Measurements from ENCODE around the gene IL25.

IL25 gene

GRCh38 chr14:23357261-23357660 is 15.3 kb upstream of the IL25 start:
- H2AFZ ChIP-seq (ENCODE audit: low read length), result no peak overlapping the region
- no peaks in the 10 kb centered on the region for H3K79me2 ChIP-seq (ENCODE audit: low read length)
- no peaks in the 10 kb centered on the region for H3K4me1 ChIP-seq (ENCODE audit: low read length)
- H3K9me3 ChIP-seq (replicated peaks; ENCODE audit: insufficient read depth, low read length), result no peaks in the 10 kb centered on the region
- H3K9ac ChIP-seq (ENCODE audit: low read length), result no peak overlapping the region
- no peak overlapping the region for H3K4me2 ChIP-seq (ENCODE audit: low read depth, low read length)
- no peak overlapping the region for H3K27ac ChIP-seq (ENCODE audit: low read length)
- no peaks in the 10 kb centered on the region for H3K36me3 ChIP-seq (replicated peaks; ENCODE audit: insufficient read depth, low read length)
- H4K20me1 ChIP-seq (ENCODE audit: insufficient read depth, low read length), result no peaks in the 10 kb centered on the region
- no peaks in the 10 kb centered on the region for H3K9me2 ChIP-seq (replicated peaks; ENCODE audit: insufficient read depth, low read length)
- no peak for TF ChIP-seq CTCF (IDR thresholded peaks at IDR 0.05; ENCODE audit: low read length)
- no peak for TF ChIP-seq EZH2 (optimal IDR thresholded peaks at IDR 0.05; ENCODE audit: low read depth, low read length)
- no peak for TF ChIP-seq EZH2phosphoT487 (IDR thresholded peaks at IDR 0.05; ENCODE audit: low read length)
- no peaks in the 10 kb centered on the region; the same call in 1 of the 2 replicates for H3K27me3 ChIP-seq (replicated peaks; ENCODE audit: insufficient read depth, low read length)
- H3K4me3 ChIP-seq (ENCODE audit: low read length), result no peak overlapping the region
- DNase-seq, result no peak
- H3F3A ChIP-seq (ENCODE audit: insufficient read depth, low read length), result no peaks in the 10 kb centered on the region

DNA sequence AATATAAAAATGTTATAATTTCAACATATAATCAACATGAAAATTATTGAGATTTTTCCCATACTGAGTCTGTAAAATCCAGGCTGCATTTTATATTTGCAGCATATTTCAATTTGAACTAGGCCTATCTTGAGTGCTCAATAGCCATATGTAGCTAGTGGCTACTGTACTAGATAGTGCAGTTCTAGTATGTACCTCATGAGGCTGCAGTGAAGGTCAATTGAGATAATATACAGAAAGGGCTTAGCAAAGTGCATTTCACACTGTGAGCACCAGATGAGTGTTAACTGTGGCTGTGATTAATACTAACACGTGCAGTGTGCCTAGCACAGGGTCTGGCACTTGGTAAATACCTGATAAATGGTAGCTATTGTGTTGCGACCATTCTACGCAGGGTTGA is 14.6 kb upstream of the IL25 start:
- Histone ChIP-seq H3K4me2 (ENCODE audit: low read depth, low read length) (no peak overlapping the region), H3K4me3 (ENCODE audit: low read length) (no peak overlapping the region), H3K9me3 (replicated peaks; ENCODE audit: insufficient read depth, low read length) (no peaks in the 10 kb centered on the region), H3K79me2 (ENCODE audit: low read length) (no peaks in the 10 kb centered on the region), H3K9me2 (replicated peaks; ENCODE audit: insufficient read depth, low read length) (no peaks in the 10 kb centered on the region), H3K4me1 (ENCODE audit: low read length) (no peaks in the 10 kb centered on the region), H4K20me1 (ENCODE audit: insufficient read depth, low read length) (no peaks in the 10 kb centered on the region), H2AFZ (ENCODE audit: low read length) (no peak overlapping the region), H3K36me3 (replicated peaks; ENCODE audit: insufficient read depth, low read length) (no peaks in the 10 kb centered on the region), H3K27me3 (replicated peaks; ENCODE audit: insufficient read depth, low read length) (no peaks in the 10 kb centered on the region; the same call in 1 of the 2 replicates), H3K27ac (ENCODE audit: low read length) (no peak overlapping the region), H3F3A (ENCODE audit: insufficient read depth, low read length) (no peaks in the 10 kb centered on the region), H3K9ac (ENCODE audit: low read length) (no peak overlapping the region)
- TF ChIP-seq EZH2 (optimal IDR thresholded peaks at IDR 0.05; ENCODE audit: low read depth, low read length) (no peak), EZH2phosphoT487 (IDR thresholded peaks at IDR 0.05; ENCODE audit: low read length) (no peak), CTCF (IDR thresholded peaks at IDR 0.05; ENCODE audit: low read length) (no peak)
- DNase-seq, result no peak

GRCh38 chr14:23358553-23359166 is 13.9 kb upstream of the IL25 start:
- Histone ChIP-seq H3K9ac (ENCODE audit: low read length) (no peak overlapping the region), H3K9me2 (replicated peaks; ENCODE audit: insufficient read depth, low read length) (no peaks in the 10 kb centered on the region), H4K20me1 (ENCODE audit: insufficient read depth, low read length) (no peaks in the 10 kb centered on the region), H2AFZ (ENCODE audit: low read length) (no peak overlapping the region), H3K27ac (ENCODE audit: low read length) (no peak overlapping the region), H3K4me1 (ENCODE audit: low read length) (no peaks in the 10 kb centered on the region), H3K79me2 (ENCODE audit: low read length) (no peaks in the 10 kb centered on the region), H3K4me2 (ENCODE audit: low read depth, low read length) (no peak overlapping the region), H3K4me3 (ENCODE audit: low read length) (no peak overlapping the region), H3F3A (ENCODE audit: insufficient read depth, low read length) (no peaks in the 10 kb centered on the region), H3K27me3 (replicated peaks; ENCODE audit: insufficient read depth, low read length) (no peaks in the 10 kb centered on the region; the same call in 1 of the 2 replicates), H3K9me3 (replicated peaks; ENCODE audit: insufficient read depth, low read length) (no peaks in the 10 kb centered on the region), H3K36me3 (replicated peaks; ENCODE audit: insufficient read depth, low read length) (no peaks in the 10 kb centered on the region)
- TF ChIP-seq EZH2phosphoT487 (IDR thresholded peaks at IDR 0.05; ENCODE audit: low read length) (no peak), CTCF (IDR thresholded peaks at IDR 0.05; ENCODE audit: low read length) (no peak), EZH2 (optimal IDR thresholded peaks at IDR 0.05; ENCODE audit: low read depth, low read length) (no peak)
- DNase-seq, result no peak

Measured in MM.1S (cell line).